Parathyroid adenoma (tissue), 2 donors: ENCODE measurements around the gene ITPKC.
A peak's percentile ranks its signal among the peaks of the same experiment; 100 is the strongest.

Source experiments
- H2AFZ ChIP-seq: fragments of 300-600 bp; sonication (generic); one replicate; pipeline ENCODE4 v1.7.0; 2017; ENCODE audit warnings: antibody characterized with exemption, mild to moderate bottlenecking
- H3K27ac ChIP-seq: fragments of 300-600 bp; sonication (generic); one replicate; pipeline ENCODE4 v1.7.0; 2017
- H3K27me3 ChIP-seq: fragments of 300-600 bp; sonication (generic); one replicate; pipeline ENCODE4 v1.7.0; 2017; ENCODE audit warnings: low read length; ENCODE audit not compliant: control insufficient read depth, insufficient read depth
- H3K36me3 ChIP-seq: fragments of 300-600 bp; sonication (generic); one replicate; pipeline ENCODE4 v1.7.0; 2017; ENCODE audit warnings: low read length; ENCODE audit not compliant: control insufficient read depth, insufficient read depth
- H3K4me1 ChIP-seq: fragments of 300-600 bp; sonication (generic); one replicate; pipeline ENCODE4 v1.7.0; 2017; ENCODE audit warnings: control low read depth
- H3K4me2 ChIP-seq: fragments of 300-600 bp; sonication (generic); one replicate; pipeline ENCODE4 v1.7.0; 2017; ENCODE audit warnings: low read length
- H3K4me3 ChIP-seq: fragments of 300-600 bp; sonication (generic); one replicate; pipeline ENCODE4 v1.7.0; 2017; ENCODE audit warnings: low read depth, low read length
- H3K79me2 ChIP-seq: fragments of 300-600 bp; sonication (generic); one replicate; pipeline ENCODE4 v1.7.0; 2017; ENCODE audit warnings: control low read depth
- H3K9ac ChIP-seq: fragments of 300-600 bp; sonication (generic); one replicate; pipeline ENCODE4 v1.7.0; 2017; ENCODE audit warnings: mild to moderate bottlenecking
- H3K9me3 ChIP-seq: fragments of 300-600 bp; sonication (generic); one replicate; pipeline ENCODE4 v1.7.0; 2017; ENCODE audit warnings: low read length; ENCODE audit not compliant: control insufficient read depth
- CTCF ChIP-seq: fragments of 300-600 bp; sonication (generic); IDR thresholded peaks from one replicate; pipeline ENCODE4 v1.7.0; 2017; ENCODE audit warnings: antibody characterized with exemption, mild to moderate bottlenecking
- donor health status: primary hyperparathyroidism.

The ITPKC gene

GRCh38 chr19:40716482-40717324, at the start of gene ITPKC, which contains the start of gene COQ8B:
Gene ITPKC (plus strand): TSS chr19:40717112. CDS start chr19:40717136, 24 bp downstream.
Gene COQ8B (minus strand): TSS chr19:40716886. CDS start chr19:40714632, 2,254 bp downstream.
- Histone ChIP-seq H3K79me2 (peaks cover 36% of the 10 kb centered on the region), H3K27ac (peak within 1 kb of the TSS; percentile 87), H3K36me3 (no peaks in the 10 kb centered on the region), H3K4me2 (peak within 1 kb of the TSS; percentile 98), H3K27me3 (no peaks in the 10 kb centered on the region), H3K9ac (peak within 1 kb of the TSS; percentile 81), H3K9me3 (no peaks in the 10 kb centered on the region), H3K4me1 (peaks cover 23% of the 10 kb centered on the region), H3K4me3 (peak within 1 kb of the TSS; percentile 92), H2AFZ (peak within 1 kb of the TSS; percentile 90)
- no peak for TF ChIP-seq CTCF

DNA sequence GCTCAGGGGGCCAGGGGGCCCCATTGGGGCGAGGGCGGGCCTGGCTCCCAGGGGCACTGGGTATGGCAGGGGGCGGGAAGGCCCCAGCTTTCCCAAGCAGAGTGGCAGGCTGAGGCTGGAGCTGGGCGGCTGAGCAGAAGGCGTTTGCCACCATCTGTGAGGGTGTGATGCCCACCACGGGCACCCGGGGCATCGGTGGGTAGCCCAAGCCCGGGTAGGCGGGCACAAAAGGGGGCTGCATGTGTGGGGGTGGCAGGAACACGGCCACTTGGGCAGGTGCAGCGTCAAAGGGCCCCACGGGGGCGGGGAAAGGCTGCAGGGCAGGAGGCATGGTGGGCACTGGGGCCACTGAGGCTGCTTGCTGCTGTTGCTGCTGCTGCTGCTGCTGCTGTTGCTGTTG, 49.3 kb upstream of the ITPKC start:
- H2AFZ ChIP-seq: no peak overlapping the region
- H3K36me3 ChIP-seq: no peaks in the 10 kb centered on the region
- H3K4me1 ChIP-seq: peaks cover 5% of the 10 kb centered on the region
- no peaks in the 10 kb centered on the region for H3K9me3 ChIP-seq
- H3K79me2 ChIP-seq: no peaks in the 10 kb centered on the region
- no peak overlapping the region for H3K27ac ChIP-seq
- H3K27me3 ChIP-seq: no peaks in the 10 kb centered on the region
- no peak overlapping the region for H3K9ac ChIP-seq
- H3K4me2 ChIP-seq: no peak overlapping the region
- no peak overlapping the region for H3K4me3 ChIP-seq
- no peak for TF ChIP-seq CTCF

DNA sequence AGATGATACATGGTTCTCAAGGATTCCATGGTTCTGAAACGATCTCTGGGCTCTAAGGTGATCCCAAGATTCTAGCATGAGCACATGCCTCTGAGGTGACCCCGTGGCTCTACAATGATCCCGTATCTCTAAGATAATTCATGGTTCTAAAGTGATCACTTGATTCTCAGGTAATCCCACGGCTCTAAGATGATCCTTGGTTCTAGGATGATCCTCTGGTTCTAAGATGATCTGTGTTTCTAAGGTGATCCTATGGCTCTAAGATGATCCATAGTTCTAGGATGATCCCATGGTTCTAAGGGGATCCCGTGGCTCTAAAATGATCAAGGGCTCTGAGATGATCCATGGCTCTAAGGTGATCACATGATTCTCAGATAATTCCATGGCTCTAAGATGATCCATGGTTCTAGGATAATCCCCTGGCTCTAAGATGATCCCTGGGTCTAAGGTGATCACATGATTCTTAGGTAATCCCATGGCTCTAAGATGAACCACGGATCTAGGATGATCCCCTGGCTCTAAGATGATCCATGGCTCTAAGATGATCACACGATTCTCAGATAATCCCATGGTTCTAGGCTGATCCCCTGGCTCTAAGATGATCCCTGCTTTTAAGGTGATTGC, 47.8 kb upstream of the ITPKC start:
- Histone ChIP-seq H3K27me3 (no peaks in the 10 kb centered on the region), H3K4me2 (no peak overlapping the region), H3K79me2 (no peaks in the 10 kb centered on the region), H3K9ac (no peak overlapping the region), H3K4me3 (no peak overlapping the region), H3K27ac (no peak overlapping the region), H3K36me3 (no peaks in the 10 kb centered on the region), H3K9me3 (no peaks in the 10 kb centered on the region), H3K4me1 (peaks cover 5% of the 10 kb centered on the region), H2AFZ (no peak overlapping the region)
- no peak for TF ChIP-seq CTCF

DNA sequence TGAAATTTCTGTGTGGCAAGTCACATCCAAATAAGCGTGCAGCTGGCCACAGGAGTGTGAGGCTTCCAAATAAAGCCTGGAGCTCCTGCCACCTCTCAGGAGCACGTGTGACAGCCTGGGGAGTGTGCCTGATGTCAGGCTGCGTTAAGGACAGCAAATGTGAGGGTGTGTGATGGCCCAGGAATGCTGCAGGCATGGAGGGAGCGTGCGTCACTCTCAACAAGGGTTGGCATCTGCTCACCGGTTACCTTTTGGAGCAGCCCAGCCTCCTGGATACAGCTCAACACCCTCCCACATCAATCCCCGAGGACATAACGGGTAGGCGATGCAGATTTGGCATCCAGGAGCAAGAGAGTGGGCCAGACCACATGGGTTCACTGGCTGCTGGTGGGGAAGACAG, 45.5 kb upstream of the ITPKC start:
- Histone ChIP-seq H3K4me3 (no peak overlapping the region), H2AFZ (no peak overlapping the region), H3K4me2 (no peak overlapping the region), H3K27me3 (no peaks in the 10 kb centered on the region), H3K79me2 (no peaks in the 10 kb centered on the region), H3K9ac (no peak overlapping the region), H3K4me1 (peaks cover 2% of the 10 kb centered on the region), H3K27ac (no peak overlapping the region), H3K9me3 (no peaks in the 10 kb centered on the region), H3K36me3 (no peaks in the 10 kb centered on the region)
- TF ChIP-seq CTCF: no peak
